ENCODE results near the gene SNX14.
"Not testable (repeated sequence)": the region's sequence is repeated elsewhere in the genome, so short reads cannot be mapped to it uniquely, and the experiment has no call there.

The SNX14 gene

GRCh38 chr6:85585741-85586140, 7.9 kb downstream of the SNX14 start:
- DNase-seq: no peak

GRCh38 chr6:85582832-85583231, 10.8 kb downstream of the SNX14 start:
- DNase-seq: not testable (repeated sequence)

- DNase-seq: no peak
These were observed 12.1 kb downstream of the SNX14 start for GRCh38 chr6:85581572-85581971.

- DNase-seq: no peak
These were observed 12.8 kb downstream of the SNX14 start for GRCh38 chr6:85580878-85581267.

GRCh38 chr6:85580118-85580877, 13.4 kb downstream of the SNX14 start:
- no peak for DNase-seq

GRCh38 chr6:85579581-85579980, 14.1 kb downstream of the SNX14 start:
- DNase-seq: no peak

GRCh38 chr6:85576476-85576875, 17.2 kb downstream of the SNX14 start:
- no peak for DNase-seq

GRCh38 chr6:85574932-85575598, 18.6 kb downstream of the SNX14 start:
- DNase-seq: no peak

- no peak for DNase-seq
These were observed 24.3 kb downstream of the SNX14 start for GRCh38 chr6:85569323-85569722.

- no peak for DNase-seq
These were observed 25.2 kb downstream of the SNX14 start for GRCh38 chr6:85568411-85568810.

GRCh38 chr6:85565736-85566135, 27.9 kb downstream of the SNX14 start:
- DNase-seq: no peak

- DNase-seq: not testable (repeated sequence)
These were observed 29.4 kb downstream of the SNX14 start for GRCh38 chr6:85564223-85564622.

- no peak for DNase-seq
These were observed 31.8 kb downstream of the SNX14 start for GRCh38 chr6:85561750-85562357.

- no peak for DNase-seq
These were observed 36.5 kb downstream of the SNX14 start for GRCh38 chr6:85556992-85557668.

GRCh38 chr6:85552652-85553051, 41.0 kb downstream of the SNX14 start:
- DNase-seq: no peak

- DNase-seq: no peak
These were observed 42.4 kb downstream of the SNX14 start for GRCh38 chr6:85551264-85551663.

- no peak for DNase-seq
These were observed 45.9 kb downstream of the SNX14 start for GRCh38 chr6:85547719-85548118.

- no peak for DNase-seq
These were observed 48.9 kb downstream of the SNX14 start for GRCh38 chr6:85544776-85545175.

GRCh38 chr6:85537055-85537494, 56.6 kb downstream of the SNX14 start:
- no peak for DNase-seq

- DNase-seq: not testable (repeated sequence)
These were observed 69.4 kb downstream of the SNX14 start for GRCh38 chr6:85524281-85524680.

- DNase-seq: no peak
These were observed 77.5 kb downstream of the SNX14 start for GRCh38 chr6:85516168-85516567.

- no peak for DNase-seq
These were observed 87.1 kb downstream of the SNX14 start for GRCh38 chr6:85506441-85507093.

All from CD4-positive, alpha-beta T cell treated with Interleukin-6 for 4 hours (primary cell).